ENCODE measurements around the gene MEF2C.
"Not testable (repeated sequence)": the region's sequence is repeated elsewhere in the genome, so short reads cannot be mapped to it uniquely, and the experiment has no call there.

MEF2C gene

GRCh38 chr5:88861231-88861630 lies 21.8 kb downstream of the MEF2C start:
- no peak for DNase-seq (ENCODE audit: low read depth)

GRCh38 chr5:88860501-88860900 lies 22.5 kb downstream of the MEF2C start:
- no peak for DNase-seq (ENCODE audit: low read depth)

- DNase-seq (ENCODE audit: low read depth), result no peak
Observed at GRCh38 chr5:88858392-88858791, 24.6 kb downstream of the MEF2C start.

GRCh38 chr5:88856381-88856780 lies 26.6 kb downstream of the MEF2C start:
- not testable (repeated sequence) for DNase-seq (ENCODE audit: low read depth)

- DNase-seq (ENCODE audit: low read depth), result no peak
Observed at GRCh38 chr5:88854769-88855168, 28.2 kb downstream of the MEF2C start.

GRCh38 chr5:88847420-88847819 lies 35.6 kb downstream of the MEF2C start:
- DNase-seq (ENCODE audit: low read depth), result no peak

- DNase-seq (ENCODE audit: low read depth), result no peak
Observed at GRCh38 chr5:88846434-88846833, 36.5 kb downstream of the MEF2C start.

GRCh38 chr5:88845081-88845697 lies 37.8 kb downstream of the MEF2C start:
- no peak for DNase-seq (ENCODE audit: low read depth)

- DNase-seq (ENCODE audit: low read depth), result no peak
Observed at GRCh38 chr5:88842784-88843183, 40.2 kb downstream of the MEF2C start.

GRCh38 chr5:88841212-88841611 lies 41.8 kb downstream of the MEF2C start:
- DNase-seq (ENCODE audit: low read depth), result no peak

GRCh38 chr5:88840495-88840894 lies 42.5 kb downstream of the MEF2C start:
- DNase-seq (ENCODE audit: low read depth), result no peak

- no peak for DNase-seq (ENCODE audit: low read depth)
Observed at GRCh38 chr5:88839238-88839637, 43.7 kb downstream of the MEF2C start.

GRCh38 chr5:88838500-88838899 lies 44.5 kb downstream of the MEF2C start:
- DNase-seq (ENCODE audit: low read depth), result no peak

GRCh38 chr5:88837817-88838216 lies 45.2 kb downstream of the MEF2C start:
- no peak for DNase-seq (ENCODE audit: low read depth)

GRCh38 chr5:88837222-88837621 lies 45.8 kb downstream of the MEF2C start:
- no peak for DNase-seq (ENCODE audit: low read depth)

- DNase-seq (ENCODE audit: low read depth), result no peak
Observed at GRCh38 chr5:88836195-88836838, 46.7 kb downstream of the MEF2C start.

GRCh38 chr5:88834499-88834898 lies 48.5 kb downstream of the MEF2C start:
- DNase-seq (ENCODE audit: low read depth), result no peak

GRCh38 chr5:88834131-88834462 lies 48.9 kb downstream of the MEF2C start:
- no peak for DNase-seq (ENCODE audit: low read depth)

- DNase-seq (ENCODE audit: low read depth), result no peak
Observed at GRCh38 chr5:88833371-88834130, 49.4 kb downstream of the MEF2C start.

GRCh38 chr5:88831816-88832215 lies 51.2 kb downstream of the MEF2C start:
- no peak for DNase-seq (ENCODE audit: low read depth)

- no peak for DNase-seq (ENCODE audit: low read depth)
Observed at GRCh38 chr5:88830567-88830966, 52.4 kb downstream of the MEF2C start.

- no peak for DNase-seq (ENCODE audit: low read depth)
Observed at GRCh38 chr5:88829775-88830174, 53.2 kb downstream of the MEF2C start.

- no peak for DNase-seq (ENCODE audit: low read depth)
Observed at GRCh38 chr5:88829054-88829453, 53.9 kb downstream of the MEF2C start.

- no peak for DNase-seq (ENCODE audit: low read depth)
Observed at GRCh38 chr5:88827997-88828396, 55.0 kb downstream of the MEF2C start.

Data from activated T-helper 1 cell treated with Interleukin-2 at 50 U/mL for 16 hours (primary cell).